Left renal pelvis (tissue), 4 donors: ENCODE data around the gene NAT8L. TPM values are rescaled to one million over a fixed set of nuclear protein-coding genes. Genes with fewer than 3 reads are reported as not detected.

Experiments
- DNase-seq, 4 donors: peaks; one replicate each; pipeline ENCODE4 v3.0.0-alpha.2; 2013; ENCODE audit warnings: low read depth in 4 of 4, low spot score in 3 of 4
- polyA plus RNA-seq, 4 donors: library from polyadenylated mRNA; unstranded; fragments of 120-200 nt; gene quantifications; one replicate each; pipeline ENCODE4 v1.2.1, GENCODE V29; 2013; ENCODE audit not compliant: insufficient read length in 4 of 4

The NAT8L gene
- polyA plus RNA-seq, 4 donors = 1.6 to 7.2 (median 5.3) TPM

DNA sequence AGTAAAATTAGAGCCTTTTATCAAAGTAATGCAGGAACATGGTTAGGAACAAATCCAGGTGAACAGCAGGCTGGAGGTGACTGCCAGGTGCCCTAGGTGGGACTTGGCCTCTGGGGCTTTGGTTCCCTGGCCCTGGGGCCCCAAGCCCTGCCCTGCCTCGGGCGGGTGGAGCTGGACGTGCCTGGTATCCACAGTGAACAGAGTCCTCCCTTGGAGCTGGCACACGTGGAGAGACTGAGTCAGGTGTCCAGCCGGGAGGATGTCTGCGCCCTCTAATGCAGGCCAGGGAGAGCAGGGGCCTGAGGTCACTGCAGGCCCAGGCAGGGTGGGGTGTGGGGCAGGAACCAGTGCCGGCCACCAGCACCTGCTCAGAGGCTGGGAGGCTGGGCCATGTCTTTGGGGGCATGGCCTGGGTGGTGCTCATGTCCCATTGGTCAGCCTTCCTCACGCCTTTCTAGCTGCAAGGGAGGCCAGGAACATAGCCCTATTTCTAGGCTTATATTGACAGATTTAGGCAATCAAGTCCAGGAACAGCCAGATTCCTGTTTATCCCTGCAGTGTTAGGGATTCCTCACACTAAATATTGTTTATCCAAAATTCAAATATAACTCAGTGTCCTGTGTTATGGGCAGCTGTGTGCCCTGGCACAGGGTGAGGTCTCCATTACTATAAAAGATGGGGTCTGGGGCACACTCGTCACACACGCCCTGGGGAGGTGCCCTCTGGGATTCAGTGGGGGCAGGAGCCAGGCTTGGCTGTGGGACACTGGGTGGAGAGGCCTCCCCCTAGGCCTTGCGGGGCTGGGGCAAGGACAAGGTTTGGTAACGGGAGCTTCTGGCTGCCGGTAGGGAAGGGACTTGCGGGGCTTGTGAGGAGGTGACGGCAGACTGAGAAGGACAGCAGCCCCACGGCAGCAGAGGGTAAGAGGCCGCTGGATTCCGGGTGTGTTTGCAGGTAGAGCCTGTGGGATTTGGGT is 14.3 kb upstream of the NAT8L start:
- DNase-seq = no peak

DNA sequence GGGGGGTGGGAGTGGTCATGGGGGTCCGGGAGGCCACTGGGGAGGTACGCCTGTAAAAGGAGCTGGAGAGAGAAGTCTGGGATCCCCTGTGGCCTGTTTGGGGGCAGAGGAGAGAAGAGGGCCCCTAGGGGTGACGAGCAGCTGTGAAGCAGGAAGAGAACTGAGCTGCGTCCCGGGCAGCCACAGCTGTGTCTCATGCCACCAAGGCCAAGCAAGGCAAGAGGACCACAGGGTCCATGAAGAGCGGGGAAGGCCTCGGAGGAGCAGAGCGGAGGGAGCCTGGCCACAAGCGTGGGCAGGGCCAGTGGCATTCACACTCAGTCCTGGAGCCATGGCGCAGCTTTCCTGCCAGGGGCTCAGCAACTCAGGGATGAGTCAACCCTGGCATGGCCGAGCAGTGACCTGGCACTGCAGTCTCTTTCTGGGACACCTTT is 13.6 kb upstream of the NAT8L start:
- no peak for DNase-seq

DNA sequence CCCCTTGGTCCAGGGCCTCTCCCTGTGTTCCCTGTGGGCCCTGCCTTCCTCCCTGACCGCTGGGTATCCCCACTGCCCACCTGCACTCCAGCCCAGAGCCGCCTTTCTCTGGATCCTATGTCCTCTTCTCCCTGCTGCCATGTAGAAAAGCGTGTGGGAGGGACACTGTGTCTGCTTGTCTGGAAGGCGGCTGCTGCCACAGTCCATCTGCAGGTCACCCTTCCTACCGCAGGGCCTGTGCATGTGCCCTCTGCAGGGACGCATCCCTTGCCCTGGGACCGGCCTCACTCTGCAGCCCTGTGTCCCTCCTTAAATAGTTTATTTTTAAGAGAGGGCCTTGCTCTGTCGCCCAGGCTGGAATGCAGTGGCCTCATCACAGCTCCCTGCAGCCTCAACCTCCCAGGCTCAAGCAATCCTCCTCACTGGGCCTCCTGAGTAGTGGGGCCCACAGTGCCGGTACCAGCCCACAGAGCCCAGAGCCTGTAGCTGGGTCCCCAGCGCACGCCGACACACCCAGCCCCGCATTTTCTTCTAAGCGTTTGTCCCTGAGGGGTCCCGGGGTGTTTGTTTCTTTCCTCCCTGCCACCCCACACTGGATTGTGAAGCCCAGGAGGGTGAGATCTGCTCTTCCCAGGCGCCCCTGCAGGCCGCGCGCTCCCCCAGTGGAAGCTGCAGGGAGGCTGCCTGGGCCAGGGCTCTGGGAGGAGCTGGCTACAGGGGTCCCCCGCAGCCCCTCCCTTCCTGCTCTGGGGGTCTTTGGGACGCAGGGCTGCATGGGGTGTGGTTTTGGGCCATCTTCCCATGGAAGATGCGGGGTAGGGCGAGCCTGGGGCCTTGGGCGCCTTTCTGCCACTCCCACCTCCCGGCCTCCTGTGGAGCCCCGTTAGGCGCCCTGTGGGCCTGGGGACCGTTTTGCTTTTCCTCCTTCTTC is 12.8 kb upstream of the NAT8L start:
- DNase-seq = no peak

DNA sequence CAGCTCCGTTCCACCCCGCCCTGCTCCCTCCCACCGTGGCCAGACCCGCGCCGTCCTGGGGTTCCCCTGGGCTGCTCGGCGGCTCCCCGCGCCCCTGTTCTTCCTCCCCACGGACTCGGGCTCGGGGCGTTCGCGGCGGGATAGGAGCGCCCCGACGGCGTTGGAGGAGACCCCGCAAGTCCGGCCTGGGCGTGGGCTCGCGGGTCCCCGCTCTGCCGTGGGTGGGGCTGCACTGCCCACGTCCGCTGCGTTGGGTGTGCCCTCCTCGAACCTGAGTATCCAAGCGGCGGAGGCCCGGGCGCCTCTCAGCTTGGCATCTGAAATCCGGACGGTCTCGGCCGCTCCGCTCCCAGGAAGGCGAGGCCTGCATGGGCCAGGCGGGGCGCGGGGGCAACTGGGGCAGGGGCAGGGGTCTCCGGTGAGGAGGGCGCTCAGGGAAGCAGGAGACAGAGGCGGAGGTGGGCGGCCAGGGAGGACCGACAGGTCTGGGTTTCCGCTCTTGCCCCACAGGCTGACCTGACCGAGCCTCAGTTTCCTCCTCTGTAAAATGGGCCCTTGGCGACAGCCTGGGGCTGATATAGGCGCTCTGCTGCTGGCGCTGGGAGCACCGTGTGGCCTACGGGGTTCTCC is 12.0 kb upstream of the NAT8L start:
- DNase-seq = no peak

DNA sequence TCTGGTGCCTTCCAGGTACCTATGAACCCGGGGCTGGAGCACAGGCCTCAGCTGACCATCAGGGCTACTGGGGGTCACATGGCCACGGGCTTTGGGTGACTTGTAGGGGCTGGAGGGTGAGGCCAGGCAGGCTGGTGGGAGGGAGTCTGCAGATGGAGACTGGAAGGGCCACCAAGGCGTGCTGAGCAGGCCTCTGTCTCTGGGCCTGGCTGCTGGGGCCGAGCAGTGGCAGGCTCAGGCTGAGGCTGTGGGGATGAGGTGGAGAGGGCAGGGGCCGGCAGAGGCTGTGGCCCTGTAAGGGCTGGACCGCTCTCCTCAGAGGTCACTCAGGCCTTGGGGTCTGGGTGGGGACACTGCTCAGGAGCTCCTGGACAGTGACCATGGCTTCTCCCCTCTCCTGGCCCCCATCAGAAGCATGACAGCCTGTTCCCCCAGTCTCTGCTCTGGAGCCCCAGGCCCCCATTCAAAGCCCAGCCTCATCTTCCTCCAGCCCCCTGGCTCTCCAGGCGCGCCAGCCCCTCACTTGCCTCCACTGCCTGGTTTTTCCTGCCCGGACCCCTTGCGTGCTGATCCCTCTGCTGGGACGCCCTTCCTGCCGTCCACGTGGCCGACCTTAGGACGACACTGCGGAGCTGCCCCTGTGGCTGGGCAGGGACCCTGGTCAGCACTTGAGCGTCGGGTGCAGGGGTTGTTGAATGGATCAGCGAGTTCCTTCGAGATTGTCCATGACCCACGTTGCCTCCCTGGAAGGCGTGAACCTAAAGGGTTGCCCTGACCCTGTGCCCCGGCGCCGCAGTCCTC is 11.1 kb upstream of the NAT8L start:
- no peak for DNase-seq

DNA sequence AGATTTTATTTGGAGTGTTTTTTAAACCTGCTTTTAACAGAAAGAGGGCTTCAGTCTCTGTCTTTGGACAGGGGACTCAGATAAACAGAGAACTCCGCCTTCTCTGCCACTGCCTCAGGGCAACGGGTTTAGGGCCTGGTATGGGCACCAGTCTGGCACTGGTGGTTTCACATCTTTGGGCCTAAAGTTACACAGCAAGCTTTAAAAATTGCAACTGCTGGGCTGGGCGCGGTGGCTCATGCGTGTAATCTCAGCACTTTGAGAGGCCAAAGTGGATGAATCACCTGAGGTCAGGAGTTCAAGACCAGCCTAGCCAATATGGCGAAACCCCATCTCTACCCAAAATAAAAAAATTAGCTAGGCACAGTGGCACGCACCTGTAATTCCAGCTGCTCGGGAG is 10.3 kb upstream of the NAT8L start:
- DNase-seq = no peak

DNA sequence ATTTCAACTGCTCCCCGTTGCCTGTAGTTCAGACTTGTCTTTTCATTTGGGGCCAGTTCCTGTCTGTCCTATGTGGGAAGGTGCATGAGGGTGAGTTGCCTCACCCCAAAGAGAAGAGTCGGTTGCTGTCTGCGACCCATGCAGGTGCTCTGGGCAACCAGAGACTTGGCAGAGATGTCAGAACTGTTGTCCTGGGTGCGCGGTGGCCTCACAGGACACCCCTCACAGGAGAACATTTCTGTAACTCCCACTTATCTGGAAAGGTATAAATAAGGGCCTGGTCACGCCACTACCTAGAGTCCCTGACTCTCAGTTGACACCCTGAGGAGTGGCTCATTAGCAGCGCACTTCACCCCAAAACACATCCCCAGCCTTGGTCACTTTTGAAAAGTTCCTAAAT is 9.7 kb upstream of the NAT8L start:
- DNase-seq = no peak

DNA sequence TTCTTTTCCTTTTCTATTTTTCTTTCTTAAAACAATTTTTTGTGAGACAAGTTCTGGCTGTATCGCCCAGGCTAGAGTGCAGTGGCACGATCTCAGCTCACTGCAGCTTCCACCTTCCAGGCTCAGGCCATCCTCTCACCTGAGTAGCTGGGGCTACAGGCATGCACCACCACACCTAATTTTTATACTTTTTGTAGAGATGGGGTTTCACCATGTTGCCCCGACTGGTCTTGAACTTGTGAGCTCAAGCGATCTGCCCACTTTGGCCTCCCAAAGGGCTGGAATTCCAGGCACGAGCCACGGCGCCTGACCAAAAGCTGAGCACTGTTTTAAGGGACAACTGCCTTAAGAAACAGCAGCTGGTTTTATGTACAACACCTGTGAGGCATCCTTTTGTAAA is 9.3 kb upstream of the NAT8L start:
- DNase-seq = no peak

DNA sequence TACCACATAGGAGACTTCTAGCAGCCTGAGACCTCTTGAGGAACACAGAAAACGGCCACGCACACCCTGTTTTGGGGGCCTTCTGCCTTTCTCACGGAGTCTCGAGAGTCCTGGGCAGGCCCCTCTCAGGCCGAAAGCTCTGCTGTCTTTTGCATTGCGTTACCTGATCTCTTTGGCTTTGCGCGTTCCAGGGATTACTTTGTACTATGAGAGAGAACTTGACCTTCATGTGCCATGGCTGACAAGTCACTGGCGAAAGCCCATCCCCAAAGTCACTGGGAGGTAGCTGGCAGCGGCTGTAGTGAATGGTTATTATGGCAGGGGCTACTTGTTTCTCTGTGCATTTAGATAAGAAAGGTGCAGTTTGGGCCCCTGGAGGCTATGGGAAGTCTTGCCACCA is 8.0 kb upstream of the NAT8L start:
- DNase-seq = no peak

DNA sequence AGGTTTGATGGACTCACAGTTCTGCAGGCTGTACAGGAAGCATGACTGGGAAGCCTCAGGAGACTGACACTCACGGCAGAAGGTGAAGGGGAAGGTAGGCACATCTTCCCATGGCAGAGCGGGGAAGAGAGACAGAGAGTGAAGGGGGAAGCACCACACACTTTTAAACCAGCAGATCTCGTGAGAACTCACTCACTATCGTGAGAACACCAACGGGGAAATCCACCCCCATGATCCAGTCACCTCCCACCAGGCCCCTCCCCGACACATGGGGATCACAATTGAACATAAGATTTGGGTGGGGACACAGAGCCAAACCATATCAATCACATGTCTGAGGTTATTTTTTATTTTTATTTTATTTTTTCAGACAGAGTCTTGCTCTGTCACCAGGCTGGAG is 4.9 kb upstream of the NAT8L start:
- no peak for DNase-seq

DNA sequence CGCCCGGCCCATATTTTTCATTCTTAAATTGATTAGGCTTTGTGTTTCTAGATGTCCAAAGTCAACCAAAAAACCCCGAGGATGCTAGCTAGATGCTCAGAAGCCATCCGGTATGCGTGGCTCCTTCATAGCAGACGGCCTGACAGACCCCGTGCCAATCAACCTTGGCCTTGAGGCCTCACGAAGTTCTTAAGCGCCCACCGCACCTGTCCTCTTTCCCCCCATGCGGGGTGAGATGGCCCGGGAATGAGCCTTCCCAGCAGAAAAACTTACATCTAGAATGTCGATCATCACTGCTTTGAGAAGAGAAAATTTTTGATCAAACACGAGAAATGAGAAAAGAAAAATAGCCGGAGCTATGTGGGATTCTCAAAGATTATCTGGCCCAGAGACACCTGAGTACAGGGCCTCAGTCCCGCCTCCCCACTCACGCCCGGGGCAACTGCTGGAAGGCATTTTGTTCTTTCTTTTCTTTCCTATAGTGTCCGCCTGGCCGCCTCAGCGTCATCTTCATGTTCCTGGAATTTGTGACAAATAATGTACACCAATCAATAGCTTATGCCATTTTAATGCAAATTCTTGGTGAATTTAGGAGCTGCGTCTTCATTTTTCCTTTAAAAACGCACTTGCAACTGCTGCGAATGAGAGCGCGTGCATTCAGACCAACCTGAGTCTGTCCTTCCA is 1.6 kb upstream of the NAT8L start:
- DNase-seq = no peak

DNA sequence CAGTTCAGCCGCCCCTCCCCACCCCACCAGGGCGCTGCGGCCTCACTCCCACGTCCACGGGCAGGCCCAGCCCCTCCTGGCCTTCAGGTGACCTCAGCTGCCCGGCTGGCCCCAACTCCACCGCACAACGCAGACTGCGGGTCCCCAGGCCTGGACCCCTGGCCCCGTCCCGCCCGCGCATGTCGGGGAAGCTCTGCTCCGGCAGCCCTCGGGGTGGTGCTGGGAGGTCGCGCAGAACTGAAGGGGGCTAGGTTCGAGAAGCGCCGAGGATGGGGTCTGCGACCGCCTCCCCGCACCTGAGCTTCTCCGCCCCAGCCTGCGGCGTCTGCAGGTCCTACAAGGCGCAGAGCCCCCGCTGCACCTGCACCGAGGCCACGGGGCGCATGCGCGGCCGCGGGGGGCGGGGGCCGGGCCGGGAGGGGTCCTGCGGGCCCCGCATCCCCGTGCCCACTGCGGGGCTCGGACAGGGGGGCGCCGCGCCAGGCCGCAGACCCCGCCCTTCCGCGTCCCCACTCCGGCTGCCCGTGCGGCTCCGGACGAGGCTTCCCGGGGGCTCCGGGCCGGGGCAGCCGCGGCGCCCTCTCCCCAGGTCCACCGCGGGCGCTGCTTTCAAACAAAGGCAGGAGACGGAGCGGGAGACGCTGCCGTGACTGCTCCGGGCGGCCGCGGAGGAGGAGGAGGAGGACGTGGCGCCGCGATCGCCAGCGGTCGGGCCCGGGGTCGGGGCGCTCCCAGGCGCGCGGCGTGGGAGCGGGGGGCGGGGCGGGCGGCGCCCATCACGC is 672 bp upstream of the NAT8L start:
- DNase-seq = no peak

DNA sequence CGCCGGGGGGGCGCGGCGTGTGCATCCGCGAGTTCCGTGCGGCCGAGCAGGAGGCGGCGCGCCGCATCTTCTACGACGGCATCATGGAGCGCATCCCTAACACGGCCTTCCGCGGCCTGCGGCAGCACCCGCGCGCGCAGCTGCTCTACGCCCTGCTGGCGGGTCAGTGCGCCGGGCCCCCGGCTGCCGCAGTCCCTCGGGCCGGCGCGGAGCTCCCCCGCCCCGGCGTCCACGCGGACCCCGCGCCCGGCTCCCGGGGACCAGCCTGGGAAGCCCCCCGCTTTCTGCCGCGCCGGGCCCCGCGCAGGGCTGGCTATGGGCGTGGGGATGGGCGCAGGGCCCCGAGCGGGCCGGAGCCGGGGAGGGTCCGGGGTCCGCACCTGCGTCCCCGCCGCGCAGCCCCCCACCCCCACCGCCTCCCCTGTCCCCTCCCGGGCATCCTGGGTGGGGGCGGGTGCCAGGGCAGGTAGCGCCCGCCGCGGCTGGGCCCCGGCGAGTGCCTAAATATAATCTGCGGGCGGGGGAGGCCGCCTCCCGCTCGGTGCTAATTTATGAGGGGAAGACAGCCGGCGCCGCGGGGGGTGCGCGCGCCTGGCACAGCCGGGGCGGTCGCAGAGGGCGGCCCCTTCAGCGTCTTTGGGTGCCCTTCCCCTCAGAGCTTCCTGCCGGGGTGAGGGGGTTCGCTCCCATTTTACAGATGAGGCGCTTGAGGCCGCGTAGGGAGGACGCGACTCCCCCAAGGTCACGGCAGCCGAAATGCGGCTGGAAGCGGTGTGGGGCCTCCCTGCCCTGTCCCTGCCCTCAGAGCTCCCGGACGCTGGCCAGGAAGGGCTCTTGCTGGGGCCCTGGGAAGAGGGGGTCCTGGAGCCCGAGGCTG is 837 bp downstream of the NAT8L start:
- no peak for DNase-seq

DNA sequence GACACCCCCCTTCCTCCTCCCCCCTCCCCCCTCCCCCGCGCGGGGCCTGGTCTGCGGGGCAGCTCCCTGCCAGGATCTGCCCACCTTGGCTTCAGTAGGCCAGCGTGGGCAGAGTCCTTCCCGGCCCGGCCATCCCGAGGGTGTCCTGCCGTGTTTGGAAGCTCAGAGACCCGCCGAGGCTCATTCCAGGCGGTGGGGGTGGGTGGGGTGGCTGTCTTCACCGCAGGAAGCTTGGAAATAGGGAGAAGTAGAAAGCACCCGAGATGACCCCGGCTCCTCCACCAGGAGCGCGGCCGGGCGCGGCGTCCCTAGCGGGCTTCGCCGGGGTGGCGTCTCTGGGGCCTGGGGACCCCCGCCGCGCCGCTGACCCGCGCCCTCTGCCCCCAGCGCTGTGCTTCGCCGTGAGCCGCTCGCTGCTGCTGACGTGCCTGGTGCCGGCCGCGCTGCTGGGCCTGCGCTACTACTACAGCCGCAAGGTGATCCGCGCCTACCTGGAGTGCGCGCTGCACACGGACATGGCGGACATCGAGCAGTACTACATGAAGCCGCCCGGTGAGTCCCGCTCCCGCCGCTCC is 1.6 kb downstream of the NAT8L start:
- DNase-seq = no peak

DNA sequence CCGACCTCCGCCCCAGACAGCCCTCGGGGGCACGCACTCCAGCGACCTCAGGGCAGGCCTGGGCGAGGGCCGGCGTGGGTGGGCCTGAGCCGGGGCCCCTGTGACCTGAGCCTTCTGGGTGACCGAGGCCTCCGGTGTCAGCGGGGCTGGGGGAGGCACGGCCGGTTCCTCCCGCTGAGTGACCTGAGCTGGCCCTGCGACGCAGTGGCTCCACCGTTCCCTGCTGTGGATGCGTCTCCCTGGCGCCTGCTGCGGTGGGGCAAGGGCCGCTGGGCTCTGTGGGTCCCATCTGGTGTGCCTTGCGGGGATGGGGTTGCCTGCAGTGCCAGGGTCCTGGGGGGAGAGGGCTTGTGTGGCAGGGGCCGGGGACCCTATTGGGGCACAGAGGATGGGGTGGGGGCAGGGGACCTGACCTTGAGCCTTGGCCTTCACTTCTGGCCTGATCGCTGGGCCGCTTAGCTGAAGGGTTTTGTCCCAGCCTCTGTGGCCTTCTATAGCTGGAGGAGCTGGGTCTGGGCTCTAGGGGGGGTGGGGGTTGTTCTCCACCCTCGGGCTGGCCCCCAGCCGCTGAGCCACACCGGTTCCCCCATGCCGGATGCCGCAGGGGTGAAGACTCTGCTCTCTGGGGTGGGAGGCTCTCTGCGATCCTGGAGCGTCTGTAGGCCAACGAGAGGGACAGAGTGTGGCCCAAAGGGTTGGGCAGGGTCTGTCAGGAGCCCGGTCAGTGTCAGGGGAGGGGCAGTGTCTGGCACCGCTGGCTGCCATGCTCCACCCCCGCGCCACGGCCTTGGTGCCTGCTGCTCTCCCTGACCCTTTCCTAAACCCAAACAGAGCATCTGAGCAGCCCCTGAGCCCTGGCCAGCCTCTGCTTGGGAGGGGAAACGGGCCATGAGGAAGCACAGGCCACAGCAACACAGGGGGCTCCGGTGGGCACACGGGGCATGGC is 2.3 kb downstream of the NAT8L start:
- no peak for DNase-seq

DNA sequence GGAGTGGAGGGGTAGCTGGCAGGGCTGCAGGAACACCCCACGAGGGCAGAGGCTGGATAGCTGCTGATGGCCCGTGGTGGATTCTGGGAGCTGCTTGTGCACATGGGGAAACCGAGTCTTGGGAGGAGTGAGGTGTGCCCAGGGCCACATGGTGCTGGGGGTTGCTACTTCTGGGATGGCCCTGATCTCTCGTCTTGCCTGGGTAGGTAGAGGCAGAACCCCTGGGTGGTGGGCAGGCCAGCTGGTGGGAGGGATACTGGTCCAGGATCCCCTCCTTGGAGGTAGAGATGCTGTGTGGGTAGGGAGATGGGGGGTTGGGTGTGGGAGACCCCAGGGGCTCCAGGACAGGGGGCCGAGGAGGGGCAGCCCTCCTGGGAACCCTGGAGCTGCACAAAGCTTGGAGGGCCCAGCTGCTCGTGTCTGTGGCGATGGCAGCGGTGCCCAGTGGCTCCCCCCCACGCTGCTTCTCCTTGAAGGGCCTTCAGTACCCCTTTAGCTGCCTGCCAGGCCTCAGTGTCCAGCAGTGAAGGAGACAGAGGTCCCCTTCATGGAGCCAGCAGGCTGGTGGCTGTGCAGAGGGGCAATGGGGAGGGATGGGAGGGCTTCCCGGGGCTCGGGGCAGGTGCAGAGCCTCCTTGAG is 3.2 kb downstream of the NAT8L start:
- no peak for DNase-seq
